Mesendoderm (in vitro differentiated cells): ENCODE measurements around the gene ZDHHC1.

Experiments
- DNase-seq: peaks from one replicate; pipeline ENCODE4 v3.0.0; 2013
- H2AK5ac ChIP-seq: 2 replicates; pipeline ENCODE4 v1.6.1; 2013; ENCODE audit warnings: low read length, inconsistent platforms
- H2BK120ac ChIP-seq: 2 replicates; pipeline ENCODE4 v1.6.1; 2013; ENCODE audit warnings: low read depth, mild to moderate bottlenecking, low read length, moderate library complexity, mixed read lengths
- H2BK15ac ChIP-seq: replicated peaks from 2 replicates; pipeline ENCODE4 v1.6.1; 2013; ENCODE audit warnings: low read depth, mild to moderate bottlenecking, moderate library complexity
- H2BK5ac ChIP-seq: 2 replicates; pipeline ENCODE4 v1.6.1; 2013; ENCODE audit warnings: low read length, inconsistent platforms
- H3K18ac ChIP-seq: 2 replicates; pipeline ENCODE4 v1.6.1; 2013; ENCODE audit warnings: mild to moderate bottlenecking, low read length, mixed read lengths
- H3K23ac ChIP-seq: one replicate; pipeline ENCODE4 v1.6.1; 2013; ENCODE audit warnings: low read length
- H3K27ac ChIP-seq: 2 replicates; pipeline ENCODE4 v1.5.1; 2013; ENCODE audit warnings: low read depth, mild to moderate bottlenecking, inconsistent platforms, low read length, moderate library complexity
- H3K27me3 ChIP-seq: 2 replicates; pipeline ENCODE4 v1.6.1; 2013; ENCODE audit warnings: low read length, control low read depth, mild to moderate bottlenecking, inconsistent platforms; ENCODE audit not compliant: insufficient read depth, poor library complexity
- H3K36me3 ChIP-seq: 2 replicates; pipeline ENCODE4 v1.6.1; 2013; ENCODE audit warnings: low read length, inconsistent platforms; ENCODE audit not compliant: control insufficient read depth, insufficient read depth
- H3K4ac ChIP-seq: one replicate; pipeline ENCODE4 v1.6.1; 2013; ENCODE audit warnings: low read depth, mild to moderate bottlenecking, low read length, moderate library complexity
- H3K4me1 ChIP-seq: 2 replicates; pipeline ENCODE4 v1.6.1; 2013; ENCODE audit warnings: low read depth, low read length, inconsistent platforms; ENCODE audit not compliant: control insufficient read depth
- H3K4me2 ChIP-seq: 2 replicates; pipeline ENCODE4 v1.6.1; 2013; ENCODE audit warnings: low read length
- H3K4me3 ChIP-seq: 2 replicates; pipeline ENCODE4 v1.5.1; 2013; ENCODE audit warnings: mild to moderate bottlenecking, low read length
- H3K56ac ChIP-seq: one replicate; pipeline ENCODE4 v1.6.1; 2013; ENCODE audit warnings: low read length
- H3K79me1 ChIP-seq: 2 replicates; pipeline ENCODE4 v1.6.1; 2013; ENCODE audit warnings: low read length, inconsistent platforms
- H3K79me2 ChIP-seq: 2 replicates; pipeline ENCODE4 v1.6.1; 2013; ENCODE audit warnings: mild to moderate bottlenecking, low read length; ENCODE audit not compliant: control insufficient read depth, insufficient read depth
- H3K9ac ChIP-seq: 2 replicates; pipeline ENCODE4 v1.6.1; 2013; ENCODE audit warnings: low read length, inconsistent platforms
- H4K5ac ChIP-seq: one replicate; pipeline ENCODE4 v1.6.1; 2013; ENCODE audit warnings: low read length
- H4K8ac ChIP-seq: one replicate; pipeline ENCODE4 v1.6.1; 2013; ENCODE audit warnings: low read depth, mild to moderate bottlenecking, control low read depth, low read length, moderate library complexity
- WGBS: extraction: QIAGEN DNeasy Blood & Tissue Kit; methylation state at CpG from one replicate; pipeline ENCODE4 v1.1.7; 2013; ENCODE audit warnings: low lambda C conversion rate, missing lambda C conversion rate; ENCODE audit not compliant: insufficient coverage; ENCODE audit errors: extremely low coverage; 5-methylcytosine and 5-hydroxymethylcytosine counted together

ZDHHC1 gene

DNA sequence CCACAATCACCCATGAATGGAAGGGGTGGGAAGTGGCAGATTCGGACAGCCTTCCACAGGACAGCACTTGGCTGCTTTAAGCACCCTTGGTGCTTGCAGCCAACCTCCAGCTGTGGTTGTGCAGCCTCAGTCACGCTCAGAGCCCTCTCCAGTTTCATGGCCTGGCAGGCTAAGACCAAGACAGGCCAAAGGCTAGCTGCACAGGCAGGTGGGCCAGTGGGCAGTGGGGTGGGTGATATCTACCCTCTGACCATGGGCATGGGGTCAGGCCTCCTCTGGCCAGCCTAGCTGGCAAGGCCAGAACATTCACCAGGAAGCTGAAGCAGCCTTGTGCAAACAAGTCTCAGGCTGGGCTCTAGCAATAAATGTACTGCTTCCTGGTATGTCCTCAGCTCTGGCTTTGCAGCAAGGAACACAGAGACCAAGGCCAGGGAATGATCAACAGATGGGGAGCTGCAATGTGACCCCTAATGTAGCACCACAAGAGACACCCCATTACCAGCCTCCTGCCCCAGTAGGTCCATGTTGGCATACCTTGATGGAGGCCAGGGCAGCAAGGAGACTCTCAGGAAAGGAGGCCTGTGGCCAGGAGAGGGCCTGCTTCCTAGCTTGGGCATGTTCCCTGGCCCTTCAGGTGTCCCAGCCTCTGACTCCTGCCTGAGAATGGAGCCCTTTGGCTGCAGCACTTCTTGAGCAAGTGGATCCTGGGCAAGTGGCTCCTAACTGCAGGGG is 35.6 kb upstream of the ZDHHC1 start:
- Histone ChIP-seq H3K27me3 (no peaks in the 10 kb centered on the region), H3K36me3 (no peaks in the 10 kb centered on the region), H4K5ac (no peak overlapping the region), H2BK15ac (no peak overlapping the region), H3K18ac (no peak overlapping the region), H3K56ac (no peak overlapping the region), H3K4me2 (no peak overlapping the region), H3K4me1 (no peaks in the 10 kb centered on the region), H3K23ac (no peak overlapping the region), H3K79me2 (no peaks in the 10 kb centered on the region), H2BK5ac (no peak overlapping the region), H2AK5ac (no peak overlapping the region), H3K27ac (no peak overlapping the region), H4K8ac (no peak overlapping the region), H3K4ac (no peak overlapping the region), H3K4me3 (no peak overlapping the region), H3K79me1 (no peaks in the 10 kb centered on the region), H2BK120ac (no peak overlapping the region), H3K9ac (no peak overlapping the region)
- no peak for DNase-seq
- no CpG with 5 or more reads among the region's 2 CpGs for WGBS

- Histone ChIP-seq H3K4me2 (no peak overlapping the region), H3K9ac (no peak overlapping the region), H2BK120ac (no peak overlapping the region), H3K23ac (no peak overlapping the region), H3K36me3 (no peaks in the 10 kb centered on the region), H3K4me1 (no peaks in the 10 kb centered on the region), H3K27ac (no peak overlapping the region), H3K56ac (no peak overlapping the region), H3K79me2 (no peaks in the 10 kb centered on the region), H3K27me3 (no peaks in the 10 kb centered on the region), H2BK5ac (no peak overlapping the region), H3K4ac (no peak overlapping the region), H3K18ac (no peak overlapping the region), H4K8ac (no peak overlapping the region), H3K4me3 (no peak overlapping the region), H3K79me1 (no peaks in the 10 kb centered on the region), H4K5ac (no peak overlapping the region), H2AK5ac (no peak overlapping the region), H2BK15ac (no peak overlapping the region)
- no peak for DNase-seq
- no CpG with 5 or more reads among the region's 12 CpGs for WGBS
Measured at GRCh38 chr16:67451061-67451703, 34.9 kb upstream of the ZDHHC1 start.

DNA sequence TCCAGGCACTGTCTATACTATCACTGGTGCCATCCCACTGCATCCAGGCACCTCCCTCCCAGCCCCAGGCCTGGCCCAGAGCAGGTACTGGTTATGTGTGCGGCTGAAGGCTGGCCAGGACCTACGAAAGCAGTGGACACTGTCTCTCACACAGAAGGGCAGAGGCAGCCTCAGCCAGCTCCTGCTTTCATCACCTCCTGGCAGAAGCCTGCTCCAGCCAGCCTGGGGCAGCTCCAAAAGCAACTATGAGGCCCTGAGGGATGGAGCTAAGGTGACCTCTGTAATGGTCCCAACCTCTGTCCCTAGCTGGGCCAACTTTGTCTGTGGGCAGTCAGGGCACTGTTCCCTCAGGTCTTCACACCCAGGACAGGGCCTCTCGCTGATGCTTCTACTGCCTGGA is 33.5 kb upstream of the ZDHHC1 start:
- no peak overlapping the region for H3K56ac ChIP-seq
- no peaks in the 10 kb centered on the region for H3K79me2 ChIP-seq
- no peak overlapping the region for H4K5ac ChIP-seq
- H3K4me1 ChIP-seq, result no peaks in the 10 kb centered on the region
- no peak overlapping the region for H2AK5ac ChIP-seq
- DNase-seq, result no peak
- no peak overlapping the region for H3K27ac ChIP-seq
- no peaks in the 10 kb centered on the region for H3K36me3 ChIP-seq
- no peak overlapping the region for H3K4me2 ChIP-seq
- no peak overlapping the region for H3K18ac ChIP-seq
- H3K79me1 ChIP-seq, result no peaks in the 10 kb centered on the region
- no CpG with 5 or more reads among the region's 3 CpGs for WGBS
- no peak overlapping the region for H3K4ac ChIP-seq
- H2BK120ac ChIP-seq, result no peak overlapping the region
- H3K4me3 ChIP-seq, result no peak overlapping the region
- H3K27me3 ChIP-seq, result no peaks in the 10 kb centered on the region
- H3K23ac ChIP-seq, result no peak overlapping the region
- H4K8ac ChIP-seq, result no peak overlapping the region
- no peak overlapping the region for H3K9ac ChIP-seq
- no peak overlapping the region for H2BK5ac ChIP-seq
- no peak overlapping the region for H2BK15ac ChIP-seq

DNA sequence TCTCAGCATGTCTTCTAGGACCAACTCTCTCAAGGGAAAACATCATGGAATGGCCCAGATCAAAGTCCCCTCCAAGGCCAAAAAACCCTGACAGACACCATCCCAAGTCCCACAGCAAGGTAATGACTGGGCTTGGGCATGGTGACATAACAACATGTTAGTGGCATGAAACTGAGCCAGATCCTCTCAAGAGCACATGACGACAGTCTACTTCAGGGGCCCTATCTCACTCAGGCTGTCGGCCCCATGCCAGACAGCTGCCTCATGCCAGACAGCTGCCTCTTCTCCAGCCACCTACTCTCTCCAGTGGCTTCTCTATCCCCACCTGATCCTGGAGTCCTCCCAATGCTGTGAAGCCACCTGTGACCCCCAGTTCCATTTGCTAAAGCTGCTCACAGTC is 33.1 kb upstream of the ZDHHC1 start:
- no peak overlapping the region for H4K8ac ChIP-seq
- H3K27ac ChIP-seq, result no peak overlapping the region
- no peak overlapping the region for H3K23ac ChIP-seq
- no peak overlapping the region for H3K4ac ChIP-seq
- H2BK15ac ChIP-seq, result no peak overlapping the region
- no peak for DNase-seq
- no peak overlapping the region for H4K5ac ChIP-seq
- no peak overlapping the region for H2AK5ac ChIP-seq
- no peaks in the 10 kb centered on the region for H3K79me1 ChIP-seq
- H3K4me3 ChIP-seq, result no peak overlapping the region
- no peak overlapping the region for H3K4me2 ChIP-seq
- H3K18ac ChIP-seq, result no peak overlapping the region
- no peak overlapping the region for H3K9ac ChIP-seq
- no peak overlapping the region for H3K56ac ChIP-seq
- no peak overlapping the region for H2BK5ac ChIP-seq
- H2BK120ac ChIP-seq, result no peak overlapping the region
- no peaks in the 10 kb centered on the region for H3K4me1 ChIP-seq
- H3K79me2 ChIP-seq, result no peaks in the 10 kb centered on the region
- no peaks in the 10 kb centered on the region for H3K36me3 ChIP-seq
- no CpG with 5 or more reads among the region's 2 CpGs for WGBS
- H3K27me3 ChIP-seq, result no peaks in the 10 kb centered on the region

GRCh38 chr16:67448580-67448979 is 32.3 kb upstream of the ZDHHC1 start:
- no peaks in the 10 kb centered on the region for H3K27me3 ChIP-seq
- H3K18ac ChIP-seq, result no peak overlapping the region
- H3K4me1 ChIP-seq, result no peaks in the 10 kb centered on the region
- no peaks in the 10 kb centered on the region for H3K36me3 ChIP-seq
- H3K56ac ChIP-seq, result no peak overlapping the region
- H3K4me2 ChIP-seq, result no peak overlapping the region
- no peak overlapping the region for H3K27ac ChIP-seq
- H3K9ac ChIP-seq, result no peak overlapping the region
- no peak overlapping the region for H2BK120ac ChIP-seq
- no peak overlapping the region for H2BK15ac ChIP-seq
- no peak overlapping the region for H3K23ac ChIP-seq
- no peak overlapping the region for H4K5ac ChIP-seq
- no peaks in the 10 kb centered on the region for H3K79me1 ChIP-seq
- H3K4ac ChIP-seq, result no peak overlapping the region
- H4K8ac ChIP-seq, result no peak overlapping the region
- no peak overlapping the region for H3K4me3 ChIP-seq
- no peak overlapping the region for H2AK5ac ChIP-seq
- DNase-seq, result no peak
- no peak overlapping the region for H2BK5ac ChIP-seq
- WGBS, result no CpG with 5 or more reads among the region's 5 CpGs
- no peaks in the 10 kb centered on the region for H3K79me2 ChIP-seq
